DND-41 (cell line): ENCODE measurements around the gene RNF168.

Experiments used
- CTCF ChIP-seq: IDR thresholded peaks from 2 replicates; pipeline ENCODE4 v1.5.1; 2012; ENCODE audit warnings: borderline replicate concordance, low read length, moderate library complexity, mild to moderate bottlenecking; ENCODE audit not compliant: poor library complexity, severe bottlenecking; ENCODE audit errors: extremely low read depth
- EZH2 ChIP-seq: IDR thresholded peaks from 3 replicates; pipeline ENCODE4 v1.6.1; 2012; ENCODE audit warnings: borderline replicate concordance, low read depth, mild to moderate bottlenecking, moderate library complexity, low read length, inconsistent platforms; ENCODE audit not compliant: severe bottlenecking

DNA sequence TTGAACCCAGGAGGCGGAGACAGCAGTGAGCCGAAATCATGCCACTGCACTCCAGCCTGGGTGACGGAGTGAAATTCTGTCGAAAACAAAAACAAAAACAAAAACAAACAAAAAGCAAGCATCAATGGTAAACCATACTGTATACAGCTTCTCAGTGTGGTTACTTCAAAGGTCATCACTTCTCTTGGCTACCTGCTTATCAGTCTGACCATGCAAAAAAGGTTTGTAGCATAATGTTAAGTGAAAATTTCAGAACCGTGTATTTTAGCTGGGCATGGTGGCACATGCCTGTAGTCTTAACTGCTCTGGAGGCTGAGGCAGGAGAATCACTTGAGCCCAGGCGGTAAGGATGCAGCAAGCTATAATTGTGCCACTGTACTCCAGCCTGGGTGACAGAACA, 75.5 kb downstream of the RNF168 start:
- no peak for TF ChIP-seq CTCF
- TF ChIP-seq EZH2, result no peak
